AG09309 (cell line): Measurements from ENCODE around the gene GPATCH3.
A peak's percentile ranks its signal among the peaks of the same experiment; 100 is the strongest.
"Not testable (repeated sequence)": the region's sequence is repeated elsewhere in the genome, so short reads cannot be mapped to it uniquely, and the experiment has no call there.

Experiments
- DNase-seq: peaks from one replicate; pipeline ENCODE4 v3.0.0-alpha.2; 2010; ENCODE audit warnings: low read depth
- H3K4me3 ChIP-seq: 2 replicates; pipeline ENCODE4 v1.5.1; 2011; ENCODE audit warnings: mild to moderate bottlenecking, low read depth, low read length, moderate library complexity; ENCODE audit not compliant: control insufficient read depth
- CTCF ChIP-seq: IDR thresholded peaks from 2 replicates; pipeline ENCODE4 v1.5.1; 2011; ENCODE audit warnings: mild to moderate bottlenecking, low read depth, low read length, inconsistent platforms; ENCODE audit not compliant: insufficient read depth, control insufficient read depth; ENCODE audit errors: missing control alignments

The GPATCH3 gene

GRCh38 chr1:26888231-26888630 lies 12.0 kb downstream of the GPATCH3 start:
- DNase-seq: no peak
- no peak overlapping the region for H3K4me3 ChIP-seq
- TF ChIP-seq CTCF: no peak

GRCh38 chr1:26887125-26887524 lies 13.1 kb downstream of the GPATCH3 start:
- H3K4me3 ChIP-seq: no peak overlapping the region
- peak; percentile 63 for TF ChIP-seq CTCF
- no peak for DNase-seq

- no peak overlapping the region for H3K4me3 ChIP-seq
- no peak for DNase-seq
- no peak for TF ChIP-seq CTCF
These were observed 17.4 kb downstream of the GPATCH3 start for GRCh38 chr1:26882696-26883463.

- not testable (repeated sequence) for DNase-seq, H3K4me3 ChIP-seq
These were observed 18.7 kb downstream of the GPATCH3 start for GRCh38 chr1:26881611-26882010.

GRCh38 chr1:26879793-26880192 lies 20.5 kb downstream of the GPATCH3 start:
- DNase-seq: no peak
- H3K4me3 ChIP-seq: no peak overlapping the region
- TF ChIP-seq CTCF: no peak

- no peak overlapping the region for H3K4me3 ChIP-seq
- DNase-seq: no peak
- no peak for TF ChIP-seq CTCF
These were observed 22.9 kb downstream of the GPATCH3 start for GRCh38 chr1:26877326-26877725.

- no peak overlapping the region for H3K4me3 ChIP-seq
- no peak for DNase-seq
- TF ChIP-seq CTCF: no peak
These were observed 25.4 kb downstream of the GPATCH3 start for GRCh38 chr1:26874896-26875295.

GRCh38 chr1:26873097-26873496 lies 27.2 kb downstream of the GPATCH3 start:
- not testable (repeated sequence) for DNase-seq, H3K4me3 ChIP-seq
